Measurements from ENCODE around the gene DNAJC4. TPM values are rescaled to one million over a fixed set of nuclear protein-coding genes. Genes with fewer than 3 reads are reported as not detected.

The DNAJC4 gene
- total and polyA plus RNA-seq, 9 of the 15 experiments (the other 6 are each of a cell fraction or from before 2014, with no cell fraction given) = 4.0 to 32.6 (median 19.9) TPM

DNA sequence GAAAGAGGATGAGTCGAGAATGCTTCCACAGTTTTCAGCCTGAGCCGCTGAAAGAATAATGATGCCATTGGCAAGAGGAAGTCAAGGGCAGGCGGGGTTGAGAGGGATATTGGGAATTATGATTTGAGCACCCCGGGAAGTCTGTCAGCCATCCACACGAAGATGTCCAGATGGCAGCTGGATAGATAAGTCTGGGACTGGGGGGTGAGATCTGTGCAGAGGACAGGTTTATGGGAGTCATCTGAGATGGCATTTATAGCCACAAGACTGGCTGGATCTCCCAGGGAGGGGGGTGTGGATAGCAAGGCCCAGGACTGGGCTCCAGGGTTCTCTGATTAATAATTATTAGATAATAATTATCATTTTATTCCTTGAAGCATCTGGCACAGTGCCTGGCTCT lies 49.5 kb upstream of the DNAJC4 start:
- intact Hi-C loops (cut with micrococcal nuclease) (no loop called here), in situ Hi-C loops (cut with MboI) (no loop called here)
- ChIA-PET POLR2A (interaction anchor here (0.6 to 1.8 kb wide), 6 partner anchors 13 to 1726 kb away, joined by 3 to 9 read pairs (median 4); partner anchors contain the start of genes FERMT3 and MACROD1), CTCF (ENCODE audit: low intra/inter-chr PET ratio) (interaction anchor here (0.9 kb wide), 1 partner anchor 14 kb away, joined by 5 read pairs; the partner anchor contains the start of gene MACROD1)
- Histone ChIP-seq H3K79me2 (ENCODE audit: control insufficient read depth, insufficient read depth, low read length) (peaks cover 32% of the 10 kb centered on the region), H3K4me3 (no peak overlapping the region), H3K27me3 (ENCODE audit: control insufficient read depth in 2 of 2, insufficient read depth in 2 of 2, low read length in 2 of 2) (no peaks in the 10 kb centered on the region), H3K27ac (ENCODE audit: extremely low read depth, low read depth, low read length) (no peak overlapping the region; the same call in 2 of the 3 replicates), H3K9me1 (ENCODE audit: control insufficient read depth, insufficient read depth, low read length) (no peaks in the 10 kb centered on the region), H3K9ac (ENCODE audit: insufficient read depth in 1 of 2, low read depth in 2 of 2, low read length in 2 of 2) (peak overlapping the region; percentile 41 to 66; a peak in 2 of 4 replicates), H3K4me2 (ENCODE audit: insufficient read depth, low read length) (peak overlapping the region; percentile 74), H3K36me3 (ENCODE audit: control insufficient read depth, insufficient read depth, low read length) (peaks cover 4% of the 10 kb centered on the region; the same call in 1 of the 3 replicates), H4K20me1 (replicated peaks; ENCODE audit: control insufficient read depth, insufficient read depth, low read length) (no peaks in the 10 kb centered on the region), H3K4me1 (replicated peaks in 1 of 2; ENCODE audit: control insufficient read depth in 2 of 2, insufficient read depth in 2 of 2, low read length in 2 of 2) (peaks cover 23 to 46% of the 10 kb centered on the region in 2 experiments), H2AFZ (ENCODE audit: low read depth, low read length) (no peak overlapping the region; the same call in 1 of the 2 replicates), H3K9me3 (replicated peaks; ENCODE audit: control insufficient read depth, insufficient read depth, low read depth, low read length) (no peaks in the 10 kb centered on the region)
- 53% methylated on average over 5 of the region's 5 CpGs for WGBS (ENCODE audit: insufficient coverage, low coverage, missing lambda C conversion rate)
- FAIRE-seq (no peak), ATAC-seq (no peak), DNase-seq (ENCODE audit: extremely low read depth in 1 of 4, low spot score in 3 of 4) (no peak)
- no peak for TF ChIP-seq HDAC2 (IDR thresholded peaks at IDR 0.05)
- TF ChIP-seq POLR2A (conservative IDR thresholded peaks at IDR 0.05) = no peak
- TF ChIP-seq, protein P1, sequence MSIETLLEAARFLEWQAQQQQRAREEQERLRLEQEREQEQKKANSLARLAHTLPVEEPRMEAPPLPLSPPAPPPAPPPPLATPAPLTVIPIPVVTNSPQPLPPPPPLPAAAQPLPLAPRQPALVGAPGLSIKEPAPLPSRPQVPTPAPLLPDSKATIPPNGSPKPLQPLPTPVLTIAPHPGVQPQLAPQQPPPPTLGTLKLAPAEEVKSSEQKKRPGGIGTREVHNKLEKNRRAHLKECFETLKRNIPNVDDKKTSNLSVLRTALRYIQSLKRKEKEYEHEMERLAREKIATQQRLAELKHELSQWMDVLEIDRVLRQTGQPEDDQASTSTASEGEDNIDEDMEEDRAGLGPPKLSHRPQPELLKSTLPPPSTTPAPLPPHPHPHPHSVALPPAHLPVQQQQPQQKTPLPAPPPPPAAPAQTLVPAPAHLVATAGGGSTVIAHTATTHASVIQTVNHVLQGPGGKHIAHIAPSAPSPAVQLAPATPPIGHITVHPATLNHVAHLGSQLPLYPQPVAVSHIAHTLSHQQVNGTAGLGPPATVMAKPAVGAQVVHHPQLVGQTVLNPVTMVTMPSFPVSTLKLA (conservative IDR thresholded peaks at IDR 0.05) = no peak
- TF ChIP-seq RBM22 (IDR thresholded peaks at IDR 0.05; ENCODE audit: low read depth, low read length, poor library complexity, severe bottlenecking) = no peak
- TF ChIP-seq NR2C2 (CRISPR knock-in tag; IDR thresholded peaks at IDR 0.05) = no peak
- TF ChIP-seq NR2C2 (tag; IDR thresholded peaks at IDR 0.05) = no peak
- TF ChIP-seq, protein P2, sequence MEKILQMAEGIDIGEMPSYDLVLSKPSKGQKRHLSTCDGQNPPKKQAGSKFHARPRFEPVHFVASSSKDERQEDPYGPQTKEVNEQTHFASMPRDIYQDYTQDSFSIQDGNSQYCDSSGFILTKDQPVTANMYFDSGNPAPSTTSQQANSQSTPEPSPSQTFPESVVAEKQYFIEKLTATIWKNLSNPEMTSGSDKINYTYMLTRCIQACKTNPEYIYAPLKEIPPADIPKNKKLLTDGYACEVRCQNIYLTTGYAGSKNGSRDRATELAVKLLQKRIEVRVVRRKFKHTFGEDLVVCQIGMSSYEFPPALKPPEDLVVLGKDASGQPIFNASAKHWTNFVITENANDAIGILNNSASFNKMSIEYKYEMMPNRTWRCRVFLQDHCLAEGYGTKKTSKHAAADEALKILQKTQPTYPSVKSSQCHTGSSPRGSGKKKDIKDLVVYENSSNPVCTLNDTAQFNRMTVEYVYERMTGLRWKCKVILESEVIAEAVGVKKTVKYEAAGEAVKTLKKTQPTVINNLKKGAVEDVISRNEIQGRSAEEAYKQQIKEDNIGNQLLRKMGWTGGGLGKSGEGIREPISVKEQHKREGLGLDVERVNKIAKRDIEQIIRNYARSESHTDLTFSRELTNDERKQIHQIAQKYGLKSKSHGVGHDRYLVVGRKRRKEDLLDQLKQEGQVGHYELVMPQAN (IDR thresholded peaks at IDR 0.05; ENCODE audit: borderline replicate concordance) = no peak
- TF ChIP-seq RAD51 (IDR thresholded peaks at IDR 0.05; ENCODE audit: borderline replicate concordance, low read depth) = no peak
- no peak for TF ChIP-seq SMARCB1 (IDR thresholded peaks at IDR 0.05; ENCODE audit: insufficient read length, low read depth)
- no peak for TF ChIP-seq ZNF124 (CRISPR knock-in tag; IDR thresholded peaks at IDR 0.05)
- TF ChIP-seq TEAD1 (CRISPR knock-in tag; IDR thresholded peaks at IDR 0.05) = no peak
- no peak for TF ChIP-seq ZEB2 (IDR thresholded peaks at IDR 0.05)
- no peak for TF ChIP-seq EHMT2 (IDR thresholded peaks at IDR 0.05)
- TF ChIP-seq TARDBP (IDR thresholded peaks at IDR 0.05) = no peak
- TF ChIP-seq SMARCC2 (IDR thresholded peaks at IDR 0.05; ENCODE audit: low read depth) = no peak
- BruUV-seq (replicated peaks) = no TSS peak
